ENCODE measurements around the gene PMM2.

PMM2 gene

GRCh38 chr16:8763083-8763482 lies 34.6 kb upstream of the PMM2 start:
- TF ChIP-seq EP300 (IDR thresholded peaks at IDR 0.05; ENCODE audit: borderline replicate concordance): no peak
- TF ChIP-seq, protein P1, sequence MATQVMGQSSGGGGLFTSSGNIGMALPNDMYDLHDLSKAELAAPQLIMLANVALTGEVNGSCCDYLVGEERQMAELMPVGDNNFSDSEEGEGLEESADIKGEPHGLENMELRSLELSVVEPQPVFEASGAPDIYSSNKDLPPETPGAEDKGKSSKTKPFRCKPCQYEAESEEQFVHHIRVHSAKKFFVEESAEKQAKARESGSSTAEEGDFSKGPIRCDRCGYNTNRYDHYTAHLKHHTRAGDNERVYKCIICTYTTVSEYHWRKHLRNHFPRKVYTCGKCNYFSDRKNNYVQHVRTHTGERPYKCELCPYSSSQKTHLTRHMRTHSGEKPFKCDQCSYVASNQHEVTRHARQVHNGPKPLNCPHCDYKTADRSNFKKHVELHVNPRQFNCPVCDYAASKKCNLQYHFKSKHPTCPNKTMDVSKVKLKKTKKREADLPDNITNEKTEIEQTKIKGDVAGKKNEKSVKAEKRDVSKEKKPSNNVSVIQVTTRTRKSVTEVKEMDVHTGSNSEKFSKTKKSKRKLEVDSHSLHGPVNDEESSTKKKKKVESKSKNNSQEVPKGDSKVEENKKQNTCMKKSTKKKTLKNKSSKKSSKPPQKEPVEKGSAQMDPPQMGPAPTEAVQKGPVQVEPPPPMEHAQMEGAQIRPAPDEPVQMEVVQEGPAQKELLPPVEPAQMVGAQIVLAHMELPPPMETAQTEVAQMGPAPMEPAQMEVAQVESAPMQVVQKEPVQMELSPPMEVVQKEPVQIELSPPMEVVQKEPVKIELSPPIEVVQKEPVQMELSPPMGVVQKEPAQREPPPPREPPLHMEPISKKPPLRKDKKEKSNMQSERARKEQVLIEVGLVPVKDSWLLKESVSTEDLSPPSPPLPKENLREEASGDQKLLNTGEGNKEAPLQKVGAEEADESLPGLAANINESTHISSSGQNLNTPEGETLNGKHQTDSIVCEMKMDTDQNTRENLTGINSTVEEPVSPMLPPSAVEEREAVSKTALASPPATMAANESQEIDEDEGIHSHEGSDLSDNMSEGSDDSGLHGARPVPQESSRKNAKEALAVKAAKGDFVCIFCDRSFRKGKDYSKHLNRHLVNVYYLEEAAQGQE (IDR thresholded peaks at IDR 0.05; ENCODE audit: low read depth): no peak
- no peak for TF ChIP-seq USF1 (IDR thresholded peaks at IDR 0.05)
- no peak for TF ChIP-seq YY1 (IDR thresholded peaks at IDR 0.05; ENCODE audit: low read depth)
- no peak for TF ChIP-seq TEAD4 (IDR thresholded peaks at IDR 0.05)
- no peak for TF ChIP-seq RAD21 (IDR thresholded peaks at IDR 0.05; ENCODE audit: low read depth)
- no peak for TF ChIP-seq TAF1 (IDR thresholded peaks at IDR 0.05; ENCODE audit: low read depth)
- TF ChIP-seq FOXM1 (IDR thresholded peaks at IDR 0.05; ENCODE audit: borderline replicate concordance, low read depth): no peak
- TF ChIP-seq TCF12 (IDR thresholded peaks at IDR 0.05; ENCODE audit: low read depth): no peak
- no peak for TF ChIP-seq CEBPB (IDR thresholded peaks at IDR 0.05)
- no peak for TF ChIP-seq EGR1 (IDR thresholded peaks at IDR 0.05)
- no peak for TF ChIP-seq CREB1 (IDR thresholded peaks at IDR 0.05; ENCODE audit: low read depth)
- no peak for TF ChIP-seq MAX (IDR thresholded peaks at IDR 0.05)
- TF ChIP-seq NFIC (IDR thresholded peaks at IDR 0.05): no peak
- TF ChIP-seq ZBTB7A (IDR thresholded peaks at IDR 0.05; ENCODE audit: low read depth): no peak

GRCh38 chr16:8763899-8764298 lies 33.7 kb upstream of the PMM2 start:
- TF ChIP-seq EP300 (IDR thresholded peaks at IDR 0.05; ENCODE audit: borderline replicate concordance) (no peak), FOXM1 (IDR thresholded peaks at IDR 0.05; ENCODE audit: borderline replicate concordance, low read depth) (no peak), TAF1 (IDR thresholded peaks at IDR 0.05; ENCODE audit: low read depth) (no peak), RAD21 (IDR thresholded peaks at IDR 0.05; ENCODE audit: low read depth) (no peak), TCF12 (IDR thresholded peaks at IDR 0.05; ENCODE audit: low read depth) (no peak), CREB1 (IDR thresholded peaks at IDR 0.05; ENCODE audit: low read depth) (no peak), ZBTB7A (IDR thresholded peaks at IDR 0.05; ENCODE audit: low read depth) (no peak), MAX (IDR thresholded peaks at IDR 0.05) (no peak), EGR1 (IDR thresholded peaks at IDR 0.05) (no peak), USF1 (IDR thresholded peaks at IDR 0.05) (no peak), CEBPB (IDR thresholded peaks at IDR 0.05) (no peak), TEAD4 (IDR thresholded peaks at IDR 0.05) (no peak), NFIC (IDR thresholded peaks at IDR 0.05) (no peak), YY1 (IDR thresholded peaks at IDR 0.05; ENCODE audit: low read depth) (no peak)
- TF ChIP-seq, protein P1 (IDR thresholded peaks at IDR 0.05; ENCODE audit: low read depth): no peak

- TF ChIP-seq EGR1 (IDR thresholded peaks at IDR 0.05): no peak
- TF ChIP-seq TCF12 (IDR thresholded peaks at IDR 0.05; ENCODE audit: low read depth): no peak
- no peak for TF ChIP-seq ZBTB7A (IDR thresholded peaks at IDR 0.05; ENCODE audit: low read depth)
- TF ChIP-seq CREB1 (IDR thresholded peaks at IDR 0.05; ENCODE audit: low read depth): no peak
- TF ChIP-seq YY1 (IDR thresholded peaks at IDR 0.05; ENCODE audit: low read depth): no peak
- no peak for TF ChIP-seq NFIC (IDR thresholded peaks at IDR 0.05)
- TF ChIP-seq FOXM1 (IDR thresholded peaks at IDR 0.05; ENCODE audit: borderline replicate concordance, low read depth): no peak
- no peak for TF ChIP-seq CEBPB (IDR thresholded peaks at IDR 0.05)
- no peak for TF ChIP-seq TAF1 (IDR thresholded peaks at IDR 0.05; ENCODE audit: low read depth)
- TF ChIP-seq USF1 (IDR thresholded peaks at IDR 0.05): no peak
- TF ChIP-seq RAD21 (IDR thresholded peaks at IDR 0.05; ENCODE audit: low read depth): no peak
- TF ChIP-seq, protein P1 (IDR thresholded peaks at IDR 0.05; ENCODE audit: low read depth): no peak
- no peak for TF ChIP-seq EP300 (IDR thresholded peaks at IDR 0.05; ENCODE audit: borderline replicate concordance)
These were observed 33.0 kb upstream of the PMM2 start for GRCh38 chr16:8764525-8765250.

Data from Ishikawa (cell line).